Smooth muscle cell (in vitro differentiated cells): ENCODE results near the gene TRPM3. TPM values are rescaled to one million over a fixed set of nuclear protein-coding genes. Genes with fewer than 3 reads are reported as not detected.

Source experiments
- DNase-seq: peaks from one replicate; lab custom pipeline; 2025; ENCODE audit not compliant: unreplicated experiment; lab: John Stamatoyannopoulos, UW
- H2AFZ ChIP-seq: fragments of 200-600 bp; sonication (generic); 2 replicates; pipeline ENCODE4 v1.6.0; 2016; ENCODE audit warnings: antibody characterized with exemption, low read depth, mild to moderate bottlenecking
- H3F3A ChIP-seq: fragments of 200-600 bp; sonication (generic); 2 replicates; pipeline ENCODE4 v1.6.0; 2017; ENCODE audit warnings: antibody characterized with exemption, low read depth
- H3K27ac ChIP-seq: fragments of 200-600 bp; sonication (generic); 2 replicates; pipeline ENCODE4 v1.5.1; 2016; ENCODE audit warnings: low read depth, mild to moderate bottlenecking
- H3K27me3 ChIP-seq: fragments of 200-600 bp; sonication (generic); 2 replicates; pipeline ENCODE4 v1.6.1; 2016; ENCODE audit warnings: low read depth, mild to moderate bottlenecking
- H3K36me3 ChIP-seq: fragments of 200-600 bp; sonication (generic); 2 replicates; pipeline ENCODE4 v1.5.1; 2016; ENCODE audit warnings: low read depth
- H3K4me1 ChIP-seq: fragments of 200-600 bp; sonication (generic); 2 replicates; pipeline ENCODE4 v1.5.1; 2016; ENCODE audit warnings: low read depth
- H3K4me2 ChIP-seq: fragments of 200-600 bp; sonication (generic); 2 replicates; pipeline ENCODE4 v1.6.0; 2016; ENCODE audit warnings: mild to moderate bottlenecking
- H3K4me3 ChIP-seq: fragments of 200-600 bp; sonication (generic); 2 replicates; pipeline ENCODE4 v1.5.1; 2016; ENCODE audit warnings: mild to moderate bottlenecking
- H3K79me2 ChIP-seq: fragments of 200-600 bp; sonication (generic); 2 replicates; pipeline ENCODE4 v1.6.0; 2016; ENCODE audit warnings: low read depth, mild to moderate bottlenecking
- H3K9ac ChIP-seq: fragments of 200-600 bp; sonication (generic); 2 replicates; pipeline ENCODE4 v1.6.0; 2016; ENCODE audit warnings: low read depth
- H3K9me3 ChIP-seq: fragments of 200-600 bp; sonication (generic); replicated peaks from 2 replicates; pipeline ENCODE4 v1.5.1; 2016; ENCODE audit warnings: low read depth
- H4K20me1 ChIP-seq: fragments of 200-600 bp; sonication (generic); 2 replicates; pipeline ENCODE4 v1.6.0; 2016; ENCODE audit warnings: low read depth
- CTCF ChIP-seq: fragments of 200-600 bp; sonication (generic); IDR thresholded peaks from 2 replicates; pipeline ENCODE4 v1.5.1; 2017; ENCODE audit warnings: borderline replicate concordance, mild to moderate bottlenecking, antibody characterized with exemption; ENCODE audit not compliant: insufficient read depth, poor library complexity, severe bottlenecking
- WGBS: methylation state at CpG from one replicate; pipeline ENCODE4 v1.1.7; 2016; ENCODE audit warnings: low lambda C conversion rate; 5-methylcytosine and 5-hydroxymethylcytosine counted together
- polyA plus RNA-seq: library from polyadenylated mRNA; unstranded; fragments of >200 nt; fragmentation: Nextera tagmentation; extraction: Ambion mirVana; gene quantifications from 2 replicates; pipeline ENCODE4 v1.2.1, GENCODE V29; 2016
- total RNA-seq: library from RNA; depleted of rRNA; stranded (reverse); fragments of >200 nt; gene quantifications from 2 replicates; pipeline ENCODE4 v1.2.3, GENCODE V29; 2014

Gene TRPM3
- total and polyA plus RNA-seq, 2 experiments from 2014 or later = not detected

GRCh38 chr9:70493029-70493428 lies 628.4 kb downstream of the TRPM3 start:
- Histone ChIP-seq H4K20me1 (no peaks in the 10 kb centered on the region), H3F3A (no peaks in the 10 kb centered on the region), H3K4me2 (no peak overlapping the region), H3K4me1 (no peaks in the 10 kb centered on the region), H3K36me3 (no peaks in the 10 kb centered on the region), H3K79me2 (no peaks in the 10 kb centered on the region), H3K4me3 (no peak overlapping the region), H2AFZ (no peak overlapping the region), H3K9ac (no peak overlapping the region), H3K27me3 (no peaks in the 10 kb centered on the region), H3K27ac (no peak overlapping the region), H3K9me3 (no peaks in the 10 kb centered on the region)
- TF ChIP-seq CTCF = no peak
- WGBS = 88% methylated on average over 9 of the region's 9 CpGs
- no peak for DNase-seq

DNA sequence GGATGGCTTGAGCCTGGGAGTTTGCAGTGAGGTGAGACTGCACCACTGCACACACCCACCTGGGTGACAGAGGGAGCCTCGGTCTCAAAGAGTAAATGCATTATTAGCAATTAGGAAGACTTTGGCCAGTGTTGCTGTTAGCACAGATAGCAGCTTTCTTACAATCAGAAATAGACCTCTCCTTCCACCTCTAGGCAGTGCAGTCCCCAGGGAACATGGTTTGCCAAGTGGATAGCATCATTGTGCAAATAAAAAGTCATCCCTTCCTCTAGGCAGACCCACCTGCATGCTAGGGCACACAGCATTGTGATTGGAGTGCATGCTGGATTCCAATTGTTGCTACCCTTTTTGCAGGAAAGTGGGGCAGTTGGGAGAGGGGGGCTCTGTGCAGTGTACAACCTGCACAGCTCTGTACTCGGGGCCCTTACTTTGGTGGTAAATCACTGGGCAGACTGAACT lies 629.1 kb downstream of the TRPM3 start:
- Histone ChIP-seq H3K4me2 (no peak overlapping the region), H4K20me1 (no peaks in the 10 kb centered on the region), H3K79me2 (no peaks in the 10 kb centered on the region), H3F3A (no peaks in the 10 kb centered on the region), H3K27me3 (no peaks in the 10 kb centered on the region), H3K9ac (no peak overlapping the region), H2AFZ (no peak overlapping the region), H3K36me3 (no peaks in the 10 kb centered on the region), H3K27ac (no peak overlapping the region), H3K4me1 (no peaks in the 10 kb centered on the region), H3K4me3 (no peak overlapping the region), H3K9me3 (no peaks in the 10 kb centered on the region)
- DNase-seq = no peak
- WGBS = 86% methylated on average over 2 of the region's 2 CpGs
- TF ChIP-seq CTCF = no peak

DNA sequence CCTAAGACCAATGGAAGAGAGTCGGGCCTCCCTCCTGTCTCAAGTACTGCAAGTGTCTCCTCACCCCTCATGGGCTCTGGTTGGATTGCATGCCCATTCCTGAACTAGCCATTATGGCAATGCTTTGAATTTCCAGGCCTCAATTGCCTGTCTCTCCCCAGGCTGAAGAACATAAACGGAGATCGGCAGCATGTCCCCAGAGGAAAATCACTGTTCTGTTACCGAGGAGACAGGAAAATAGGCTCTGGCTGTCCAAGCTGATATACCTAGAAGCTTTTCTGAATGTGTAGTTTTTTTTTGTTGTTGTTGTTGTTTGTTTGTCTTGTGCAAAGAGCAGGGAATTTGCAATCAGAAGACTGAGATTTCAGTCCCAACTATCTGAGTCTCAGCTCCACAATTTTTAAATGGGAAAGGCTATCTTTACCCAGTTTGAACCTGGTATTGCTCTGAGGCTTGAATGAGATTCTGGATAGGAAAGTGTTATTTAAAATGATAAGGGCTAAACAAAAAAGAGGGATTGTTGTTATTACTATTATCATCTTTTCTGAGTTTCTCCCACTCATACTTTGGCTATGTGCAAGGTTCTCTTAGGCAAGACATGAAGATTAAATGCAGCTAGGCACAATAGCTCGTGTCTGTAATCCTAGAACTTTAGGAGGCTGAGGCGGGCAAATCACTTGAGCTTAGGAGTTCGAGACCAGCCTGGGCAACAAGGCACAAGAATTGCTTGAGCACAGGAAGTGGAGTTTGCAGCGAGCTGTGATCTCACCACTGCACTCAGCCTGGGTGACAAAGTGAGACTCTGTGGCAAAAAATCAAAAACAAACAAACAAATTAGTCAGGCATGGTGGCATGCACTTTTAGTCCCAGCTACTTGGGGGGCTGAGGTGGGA lies 629.7 kb downstream of the TRPM3 start:
- no peaks in the 10 kb centered on the region for H3K27me3 ChIP-seq
- H3K27ac ChIP-seq = no peak overlapping the region
- no peaks in the 10 kb centered on the region for H3K79me2 ChIP-seq
- DNase-seq = no peak
- no peak overlapping the region for H3K9ac ChIP-seq
- no peak overlapping the region for H3K4me3 ChIP-seq
- no peaks in the 10 kb centered on the region for H4K20me1 ChIP-seq
- H3K9me3 ChIP-seq = no peaks in the 10 kb centered on the region
- no peaks in the 10 kb centered on the region for H3K36me3 ChIP-seq
- WGBS = 69% methylated on average over 8 of the region's 8 CpGs
- H3K4me1 ChIP-seq = no peaks in the 10 kb centered on the region
- no peaks in the 10 kb centered on the region for H3F3A ChIP-seq
- H3K4me2 ChIP-seq = no peak overlapping the region
- no peak for TF ChIP-seq CTCF
- H2AFZ ChIP-seq = no peak overlapping the region
